Measurements from ENCODE around the gene PLXNA2. TPM values are rescaled to one million over a fixed set of nuclear protein-coding genes. Genes with fewer than 3 reads are reported as not detected.

PLXNA2 gene
- total RNA-seq, 1 experiment from 2014 or later, result 0.89 TPM

DNA sequence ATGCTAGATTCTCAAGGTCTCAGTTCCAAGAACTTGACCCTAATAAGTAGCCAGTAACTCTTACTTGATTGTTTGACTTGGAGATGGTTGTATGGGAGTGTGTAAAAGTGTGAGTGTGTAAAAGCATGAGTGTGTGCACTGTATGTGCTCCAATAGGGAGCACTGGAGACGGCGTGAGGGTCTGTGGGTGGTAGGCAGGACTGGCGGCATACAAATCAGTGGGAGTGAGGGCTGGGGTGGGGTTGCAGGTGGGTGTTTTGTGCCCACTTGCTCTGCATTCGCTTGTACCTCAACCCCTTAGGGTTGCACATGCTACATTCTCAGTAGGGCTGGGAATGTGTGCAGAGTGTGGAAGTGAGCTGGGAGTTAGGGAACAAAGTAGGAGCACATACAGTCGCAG is 253.7 kb downstream of the PLXNA2 start:
- ATAC-seq (no peak), DNase-seq (ENCODE audit: low read depth, low spot score) (no peak)
- no TSS peak for BruUV-seq (replicated peaks)
- H3K79me2 ChIP-seq (ENCODE audit: insufficient read depth, low read length), result no peaks in the 10 kb centered on the region
- H4K20me1 ChIP-seq (ENCODE audit: insufficient read depth), result no peaks in the 10 kb centered on the region
- no peaks in the 10 kb centered on the region for H3K36me3 ChIP-seq (ENCODE audit: control insufficient read depth in 1 of 2, insufficient read depth in 2 of 2, low read length in 2 of 2)
- H3K9ac ChIP-seq (ENCODE audit: low read length), result no peak overlapping the region
- no peaks in the 10 kb centered on the region for H3K9me2 ChIP-seq (ENCODE audit: insufficient read depth)
- TF ChIP-seq CBX3 (IDR thresholded peaks at IDR 0.05; ENCODE audit: low read depth) (no peak), SIN3A (IDR thresholded peaks at IDR 0.05; ENCODE audit: low read depth) (no peak), JUND (IDR thresholded peaks at IDR 0.05) (no peak), SRF (IDR thresholded peaks at IDR 0.05; ENCODE audit: low read depth) (no peak), SP1 (IDR thresholded peaks at IDR 0.05; ENCODE audit: low read depth) (no peak), FOSL1 (IDR thresholded peaks at IDR 0.05; ENCODE audit: low read depth) (no peak), ZFX (IDR thresholded peaks at IDR 0.05) (no peak), CEBPB (IDR thresholded peaks at IDR 0.05; ENCODE audit: low read depth) (no peak)
- TF ChIP-seq, protein P1, sequence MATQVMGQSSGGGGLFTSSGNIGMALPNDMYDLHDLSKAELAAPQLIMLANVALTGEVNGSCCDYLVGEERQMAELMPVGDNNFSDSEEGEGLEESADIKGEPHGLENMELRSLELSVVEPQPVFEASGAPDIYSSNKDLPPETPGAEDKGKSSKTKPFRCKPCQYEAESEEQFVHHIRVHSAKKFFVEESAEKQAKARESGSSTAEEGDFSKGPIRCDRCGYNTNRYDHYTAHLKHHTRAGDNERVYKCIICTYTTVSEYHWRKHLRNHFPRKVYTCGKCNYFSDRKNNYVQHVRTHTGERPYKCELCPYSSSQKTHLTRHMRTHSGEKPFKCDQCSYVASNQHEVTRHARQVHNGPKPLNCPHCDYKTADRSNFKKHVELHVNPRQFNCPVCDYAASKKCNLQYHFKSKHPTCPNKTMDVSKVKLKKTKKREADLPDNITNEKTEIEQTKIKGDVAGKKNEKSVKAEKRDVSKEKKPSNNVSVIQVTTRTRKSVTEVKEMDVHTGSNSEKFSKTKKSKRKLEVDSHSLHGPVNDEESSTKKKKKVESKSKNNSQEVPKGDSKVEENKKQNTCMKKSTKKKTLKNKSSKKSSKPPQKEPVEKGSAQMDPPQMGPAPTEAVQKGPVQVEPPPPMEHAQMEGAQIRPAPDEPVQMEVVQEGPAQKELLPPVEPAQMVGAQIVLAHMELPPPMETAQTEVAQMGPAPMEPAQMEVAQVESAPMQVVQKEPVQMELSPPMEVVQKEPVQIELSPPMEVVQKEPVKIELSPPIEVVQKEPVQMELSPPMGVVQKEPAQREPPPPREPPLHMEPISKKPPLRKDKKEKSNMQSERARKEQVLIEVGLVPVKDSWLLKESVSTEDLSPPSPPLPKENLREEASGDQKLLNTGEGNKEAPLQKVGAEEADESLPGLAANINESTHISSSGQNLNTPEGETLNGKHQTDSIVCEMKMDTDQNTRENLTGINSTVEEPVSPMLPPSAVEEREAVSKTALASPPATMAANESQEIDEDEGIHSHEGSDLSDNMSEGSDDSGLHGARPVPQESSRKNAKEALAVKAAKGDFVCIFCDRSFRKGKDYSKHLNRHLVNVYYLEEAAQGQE (IDR thresholded peaks at IDR 0.05; ENCODE audit: low read depth), result no peak
- TF ChIP-seq, protein P2, sequence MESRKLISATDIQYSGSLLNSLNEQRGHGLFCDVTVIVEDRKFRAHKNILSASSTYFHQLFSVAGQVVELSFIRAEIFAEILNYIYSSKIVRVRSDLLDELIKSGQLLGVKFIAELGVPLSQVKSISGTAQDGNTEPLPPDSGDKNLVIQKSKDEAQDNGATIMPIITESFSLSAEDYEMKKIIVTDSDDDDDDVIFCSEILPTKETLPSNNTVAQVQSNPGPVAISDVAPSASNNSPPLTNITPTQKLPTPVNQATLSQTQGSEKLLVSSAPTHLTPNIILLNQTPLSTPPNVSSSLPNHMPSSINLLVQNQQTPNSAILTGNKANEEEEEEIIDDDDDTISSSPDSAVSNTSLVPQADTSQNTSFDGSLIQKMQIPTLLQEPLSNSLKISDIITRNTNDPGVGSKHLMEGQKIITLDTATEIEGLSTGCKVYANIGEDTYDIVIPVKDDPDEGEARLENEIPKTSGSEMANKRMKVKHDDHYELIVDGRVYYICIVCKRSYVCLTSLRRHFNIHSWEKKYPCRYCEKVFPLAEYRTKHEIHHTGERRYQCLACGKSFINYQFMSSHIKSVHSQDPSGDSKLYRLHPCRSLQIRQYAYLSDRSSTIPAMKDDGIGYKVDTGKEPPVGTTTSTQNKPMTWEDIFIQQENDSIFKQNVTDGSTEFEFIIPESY (IDR thresholded peaks at IDR 0.05; ENCODE audit: extremely low read depth, insufficient replicate concordance, low read length), result no peak
- H2AFZ ChIP-seq (ENCODE audit: low read depth, low read length, poor library complexity, severe bottlenecking), result no peak overlapping the region
- no peak overlapping the region for H3K4me3 ChIP-seq (replicated peaks in 1 of 2; ENCODE audit: low read depth in 1 of 2, low read length in 2 of 2)
- no peaks in the 10 kb centered on the region for H3K4me1 ChIP-seq (ENCODE audit: control insufficient read depth in 1 of 2, insufficient read depth in 2 of 2, low read length in 2 of 2)
- no peak overlapping the region for H3K4me2 ChIP-seq (ENCODE audit: low read length)
- H3K9me3 ChIP-seq (ENCODE audit: control insufficient read depth in 1 of 2, insufficient read depth in 1 of 2, low read depth in 1 of 2, low read length in 2 of 2), result no peaks in the 10 kb centered on the region
- CTCF ChIA-PET, result no interaction called here
- RAD21 ChIA-PET (ENCODE audit: low non-redundant PET in 1 of 2, low total read pairs in 2 of 2, uncharacterized antibody in 2 of 2, unreplicated experiment in 2 of 2), result no interaction called here
- peaks cover 21% of the 10 kb centered on the region; the same call in 1 of the 2 replicates for H3K27me3 ChIP-seq (ENCODE audit: insufficient read depth, low read length)
- intact Hi-C loops (cut with micrococcal nuclease), result no loop called here
- POLR2A ChIA-PET, result no interaction called here
- no peak overlapping the region for H3K27ac ChIP-seq (ENCODE audit: low read depth, low read length)

Measured in HCT116 (cell line).